ENCODE measurements around the gene WDR87. TPM values are rescaled to one million over a fixed set of nuclear protein-coding genes. Genes with fewer than 3 reads are reported as not detected.
A peak's percentile ranks its signal among the peaks of the same experiment; 100 is the strongest.

The WDR87 gene
- total RNA-seq, 1 donor from 2014 or later, result not detected

DNA sequence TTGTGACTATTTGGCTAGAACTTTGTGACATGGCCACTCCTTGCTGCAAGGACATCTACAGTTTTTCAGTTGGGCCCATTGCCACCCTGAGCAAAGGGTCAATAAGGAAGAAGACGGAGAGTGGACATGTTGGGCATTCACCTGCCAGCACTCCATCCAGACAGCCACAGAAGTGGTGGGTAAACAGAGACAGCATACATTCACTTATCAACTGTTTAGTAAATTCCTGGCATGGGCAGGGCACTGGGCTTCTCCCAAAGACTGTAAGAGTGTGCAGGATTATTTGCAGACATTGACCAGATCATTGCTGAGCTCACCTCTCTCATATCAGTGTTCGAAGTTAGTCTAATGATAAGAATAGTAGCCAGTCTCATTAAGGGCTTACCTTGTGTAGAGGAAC is 29.8 kb upstream of the WDR87 start:
- Mint-ChIP-seq H3K4me1 (peaks cover 40% of the 10 kb centered on the region), H3K9me3 (peaks cover 3% of the 10 kb centered on the region), H3K27me3 (ENCODE audit: low read depth) (no peaks in the 10 kb centered on the region), H3K36me3 (ENCODE audit: low read depth) (peaks cover 10% of the 10 kb centered on the region), H3K27ac (ENCODE audit: unreplicated experiment) (no peak overlapping the region), H3K4me3 (no peak overlapping the region)
- DNase-seq (ENCODE audit: low read depth, low spot score), result no peak
- TF ChIP-seq, protein P1, sequence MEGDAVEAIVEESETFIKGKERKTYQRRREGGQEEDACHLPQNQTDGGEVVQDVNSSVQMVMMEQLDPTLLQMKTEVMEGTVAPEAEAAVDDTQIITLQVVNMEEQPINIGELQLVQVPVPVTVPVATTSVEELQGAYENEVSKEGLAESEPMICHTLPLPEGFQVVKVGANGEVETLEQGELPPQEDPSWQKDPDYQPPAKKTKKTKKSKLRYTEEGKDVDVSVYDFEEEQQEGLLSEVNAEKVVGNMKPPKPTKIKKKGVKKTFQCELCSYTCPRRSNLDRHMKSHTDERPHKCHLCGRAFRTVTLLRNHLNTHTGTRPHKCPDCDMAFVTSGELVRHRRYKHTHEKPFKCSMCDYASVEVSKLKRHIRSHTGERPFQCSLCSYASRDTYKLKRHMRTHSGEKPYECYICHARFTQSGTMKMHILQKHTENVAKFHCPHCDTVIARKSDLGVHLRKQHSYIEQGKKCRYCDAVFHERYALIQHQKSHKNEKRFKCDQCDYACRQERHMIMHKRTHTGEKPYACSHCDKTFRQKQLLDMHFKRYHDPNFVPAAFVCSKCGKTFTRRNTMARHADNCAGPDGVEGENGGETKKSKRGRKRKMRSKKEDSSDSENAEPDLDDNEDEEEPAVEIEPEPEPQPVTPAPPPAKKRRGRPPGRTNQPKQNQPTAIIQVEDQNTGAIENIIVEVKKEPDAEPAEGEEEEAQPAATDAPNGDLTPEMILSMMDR (conservative IDR thresholded peaks at IDR 0.05), result no peak

DNA sequence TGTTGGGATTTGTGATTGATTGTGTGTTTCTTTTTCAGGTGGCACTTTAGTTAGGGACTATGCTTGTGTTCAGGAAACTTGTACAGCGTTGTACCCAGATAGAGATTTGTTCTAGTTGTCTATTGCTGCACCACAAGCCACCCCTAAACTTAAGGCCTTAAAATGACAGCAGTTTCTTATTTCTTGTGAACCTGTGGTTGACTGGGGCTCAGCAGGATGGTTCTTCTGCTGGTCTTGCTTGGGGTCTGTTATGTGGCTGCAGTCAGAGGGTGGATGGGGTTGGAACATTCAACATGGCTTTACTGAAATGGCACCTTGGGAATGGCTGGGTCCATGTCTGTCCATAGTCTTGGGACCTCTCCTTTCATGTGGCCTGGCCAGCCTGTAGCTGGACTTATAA is 28.9 kb upstream of the WDR87 start:
- no peaks in the 10 kb centered on the region for H3K27me3 Mint-ChIP-seq (ENCODE audit: low read depth)
- peaks cover 31% of the 10 kb centered on the region for H3K4me1 Mint-ChIP-seq
- TF ChIP-seq, protein P1 (conservative IDR thresholded peaks at IDR 0.05), result no peak
- DNase-seq (ENCODE audit: low read depth, low spot score), result no peak
- no peak overlapping the region for H3K4me3 Mint-ChIP-seq
- no peak overlapping the region for H3K27ac Mint-ChIP-seq (ENCODE audit: unreplicated experiment)
- peaks cover 3% of the 10 kb centered on the region for H3K9me3 Mint-ChIP-seq
- H3K36me3 Mint-ChIP-seq (ENCODE audit: low read depth), result peaks cover 10% of the 10 kb centered on the region

DNA sequence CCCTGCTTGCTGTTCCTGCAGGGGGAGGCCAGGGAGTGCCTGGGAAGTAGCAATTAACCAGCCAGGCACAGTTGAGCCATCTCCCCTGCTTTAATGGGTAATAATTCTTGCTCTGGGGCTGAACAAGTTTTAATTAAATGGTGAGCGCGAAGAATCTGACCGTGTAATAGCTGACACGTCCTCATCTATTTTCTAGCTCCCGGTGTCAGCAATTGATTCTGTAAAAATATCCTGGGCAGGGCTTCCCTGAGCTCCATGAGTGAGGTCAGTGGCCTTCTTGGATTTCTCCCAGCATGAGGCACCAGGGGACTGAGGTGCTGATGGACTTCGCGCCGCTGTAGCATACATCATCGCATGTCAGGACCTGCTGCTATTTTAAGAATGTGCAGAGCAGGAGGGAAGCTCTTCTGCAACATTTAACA is 27.6 kb upstream of the WDR87 start:
- Mint-ChIP-seq H3K36me3 (ENCODE audit: low read depth) (peaks cover 9% of the 10 kb centered on the region), H3K27me3 (ENCODE audit: low read depth) (no peaks in the 10 kb centered on the region), H3K9me3 (peaks cover 2% of the 10 kb centered on the region), H3K4me3 (peak overlapping the region; percentile 32), H3K4me1 (peaks cover 37% of the 10 kb centered on the region), H3K27ac (ENCODE audit: unreplicated experiment) (peak overlapping the region; percentile 57)
- TF ChIP-seq, protein P1 (conservative IDR thresholded peaks at IDR 0.05), result no peak
- DNase-seq (ENCODE audit: low read depth, low spot score), result no peak

DNA sequence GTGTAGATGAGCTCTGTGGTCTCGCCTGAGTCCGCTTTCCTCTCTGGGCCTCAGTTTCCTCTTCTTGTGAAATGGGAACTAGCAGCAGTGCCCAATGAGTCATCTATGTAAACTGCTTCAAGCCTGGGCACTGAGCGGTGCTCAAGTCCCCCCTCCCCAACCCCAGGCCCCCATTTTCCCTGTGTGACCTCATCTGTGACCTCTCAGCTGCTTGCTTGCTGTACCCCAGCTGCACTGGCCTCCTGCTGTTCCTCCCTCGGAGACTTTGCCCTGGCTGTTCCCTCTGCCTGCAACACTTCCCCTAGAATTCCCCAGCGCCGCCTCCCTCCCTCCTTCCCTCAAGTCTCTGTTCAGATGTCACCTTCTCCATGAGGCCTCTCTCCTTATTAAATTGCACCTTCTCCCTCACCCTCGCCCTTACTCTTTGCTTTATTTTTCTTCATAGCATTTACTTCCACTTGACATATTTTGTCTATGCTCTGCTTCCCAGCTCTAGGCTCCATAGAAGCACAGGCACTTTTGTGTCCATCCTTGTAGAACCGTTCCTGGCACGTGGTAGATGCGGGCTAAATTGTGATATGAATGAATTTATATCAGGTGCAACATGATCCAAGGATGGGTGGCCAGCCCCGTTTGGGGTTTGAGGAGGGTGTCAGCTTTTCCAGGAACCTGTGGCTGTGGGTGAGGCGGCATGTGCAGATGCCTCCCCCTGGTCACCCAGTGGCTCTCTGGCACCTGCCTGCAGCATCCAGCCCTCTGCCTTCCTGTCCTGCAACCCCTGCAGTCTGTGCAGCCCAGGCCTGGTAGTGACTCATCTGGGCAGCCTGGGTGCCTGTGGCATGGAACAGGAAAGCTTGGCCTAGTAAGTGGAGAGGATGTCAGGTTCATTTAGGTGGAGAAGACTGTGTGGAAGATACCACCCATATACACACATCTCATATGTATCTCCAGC is 26.9 kb upstream of the WDR87 start:
- Mint-ChIP-seq H3K36me3 (ENCODE audit: low read depth) (peaks cover 7% of the 10 kb centered on the region), H3K27ac (ENCODE audit: unreplicated experiment) (no peak overlapping the region), H3K4me3 (no peak overlapping the region), H3K27me3 (ENCODE audit: low read depth) (no peaks in the 10 kb centered on the region), H3K4me1 (peaks cover 42% of the 10 kb centered on the region), H3K9me3 (no peaks in the 10 kb centered on the region)
- no peak for DNase-seq (ENCODE audit: low read depth, low spot score)
- TF ChIP-seq, protein P1 (conservative IDR thresholded peaks at IDR 0.05), result no peak

DNA sequence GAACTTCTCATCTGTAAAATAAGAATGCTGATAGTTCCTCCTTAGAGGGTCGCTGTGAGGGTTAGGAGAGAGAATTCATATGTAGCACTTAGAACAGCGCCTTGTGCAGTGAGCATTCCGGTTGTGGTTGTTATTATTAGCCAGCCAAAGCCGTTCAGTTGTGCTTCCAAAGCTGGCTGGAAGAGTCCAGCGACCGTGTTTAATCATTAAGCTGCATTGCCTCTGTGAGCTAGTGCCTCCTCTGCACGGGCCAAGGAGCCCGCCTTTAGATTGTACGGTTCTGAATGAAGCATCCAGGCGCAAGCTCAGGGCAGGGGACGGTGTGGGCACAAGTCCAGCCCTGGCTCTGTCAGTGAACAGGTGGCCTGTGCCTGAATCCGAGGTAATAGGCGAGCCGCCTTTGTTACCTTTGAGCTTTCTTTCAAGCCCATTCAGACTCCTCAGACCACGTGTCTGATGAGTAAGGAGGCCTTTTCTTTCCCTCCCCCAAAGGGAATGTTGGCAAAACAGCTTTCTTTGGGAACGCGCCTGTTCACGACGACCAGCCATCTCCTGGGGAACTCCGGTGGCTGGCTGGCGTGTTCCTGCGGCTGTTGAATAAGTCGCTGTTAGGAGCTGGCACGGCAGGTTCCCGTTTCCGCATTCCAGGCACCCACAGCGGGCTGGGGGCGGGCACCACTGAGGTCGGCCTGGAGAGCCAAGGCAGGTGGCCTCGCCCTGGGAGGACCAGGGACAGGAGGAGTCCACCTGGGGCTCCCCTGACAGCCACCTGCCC is 25.7 kb upstream of the WDR87 start:
- Mint-ChIP-seq H3K9me3 (no peaks in the 10 kb centered on the region), H3K4me3 (peak overlapping the region; percentile 31), H3K36me3 (ENCODE audit: low read depth) (peaks cover 7% of the 10 kb centered on the region), H3K27ac (ENCODE audit: unreplicated experiment) (peak overlapping the region; percentile 19), H3K4me1 (peaks cover 46% of the 10 kb centered on the region), H3K27me3 (ENCODE audit: low read depth) (no peaks in the 10 kb centered on the region)
- DNase-seq (ENCODE audit: low read depth, low spot score), result peak; percentile 14
- TF ChIP-seq, protein P1 (conservative IDR thresholded peaks at IDR 0.05), result no peak
